HEK293 (cell line): ENCODE data around the gene ADAMTSL3.

Experiments used
- ZBTB8A ChIP-seq: fragments of 450-650 bp; formaldehyde crosslinking; IDR thresholded peaks from 2 replicates; pipeline ENCODE4 v1.5.1; 2016; ENCODE audit warnings: missing biosample characterization, missing genetic modification characterization
- ZFP37 ChIP-seq: fragments of 450-650 bp; formaldehyde crosslinking; IDR thresholded peaks from 2 replicates; pipeline ENCODE4 v1.5.1; 2016; ENCODE audit warnings: missing biosample characterization, missing genetic modification characterization
- ZNF132 ChIP-seq: fragments of 450-650 bp; formaldehyde crosslinking; IDR thresholded peaks from 2 replicates; pipeline ENCODE4 v1.5.1; 2017; ENCODE audit warnings: missing biosample characterization, missing genetic modification characterization, borderline replicate concordance
- ZNF133 ChIP-seq: fragments of 450-650 bp; formaldehyde crosslinking; IDR thresholded peaks from 2 replicates; pipeline ENCODE4 v1.5.1; 2016; ENCODE audit warnings: missing biosample characterization, missing genetic modification characterization
- ZNF2 ChIP-seq: fragments of 450-650 bp; formaldehyde crosslinking; IDR thresholded peaks from 2 replicates; pipeline ENCODE4 v1.5.1; 2016; ENCODE audit warnings: missing biosample characterization, missing genetic modification characterization
- ZNF560 ChIP-seq: fragments of 450-650 bp; formaldehyde crosslinking; IDR thresholded peaks from 2 replicates; pipeline ENCODE4 v1.5.1; 2017; ENCODE audit warnings: missing biosample characterization, missing genetic modification characterization, borderline replicate concordance
- ZNF747 ChIP-seq: fragments of 450-650 bp; formaldehyde crosslinking; IDR thresholded peaks from 2 replicates; pipeline ENCODE4 v1.5.1; 2016; ENCODE audit warnings: missing biosample characterization, missing genetic modification characterization
- TF ChIP-seq, protein P1 (sequence below): fragments of 450-650 bp; formaldehyde crosslinking; IDR thresholded peaks from 2 replicates; pipeline ENCODE4 v1.5.1; 2016; ENCODE audit warnings: missing biosample characterization, missing genetic modification characterization
- TF ChIP-seq, protein P2 (sequence below): fragments of 450-650 bp; formaldehyde crosslinking; IDR thresholded peaks from 2 replicates; pipeline ENCODE4 v1.5.1; 2016; ENCODE audit warnings: missing biosample characterization, missing genetic modification characterization
- TF ChIP-seq, protein P3 (sequence below): fragments of 450-650 bp; formaldehyde crosslinking; IDR thresholded peaks from 2 replicates; pipeline ENCODE4 v1.5.1; 2016; ENCODE audit warnings: missing biosample characterization, missing genetic modification characterization
- TF ChIP-seq, protein P4 (sequence below): fragments of 450-650 bp; formaldehyde crosslinking; IDR thresholded peaks from 2 replicates; pipeline ENCODE4 v1.5.1; 2017; ENCODE audit warnings: missing biosample characterization, missing genetic modification characterization

DNA sequence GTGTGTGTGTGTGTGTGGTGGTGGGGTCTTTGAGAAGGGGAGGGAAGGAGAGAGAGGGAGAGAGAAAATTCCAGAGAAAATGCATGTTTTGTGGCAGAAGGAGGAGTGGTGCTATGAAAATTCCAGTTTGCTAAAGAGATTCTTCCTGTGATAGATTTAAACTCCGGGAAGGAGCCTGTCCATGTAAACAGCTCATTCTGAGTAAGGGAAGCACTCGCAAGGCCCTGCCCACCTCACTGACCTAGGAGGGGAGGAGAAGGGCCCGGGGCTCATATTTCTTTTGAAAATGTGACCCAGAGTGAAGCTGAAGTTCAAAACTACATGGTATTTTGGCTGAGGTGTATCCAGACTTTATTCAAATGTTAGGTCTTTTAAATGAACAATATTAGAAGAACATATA is 41.3 kb downstream of the ADAMTSL3 start:
- TF ChIP-seq ZNF133 (no peak), ZNF560 (tag by site-specific recombination) (no peak), ZNF747 (tag by site-specific recombination) (no peak), ZFP37 (no peak), ZBTB8A (tag by site-specific recombination) (no peak), ZNF132 (tag by site-specific recombination) (no peak), ZNF2 (tag by site-specific recombination) (no peak)
- TF ChIP-seq, protein P1, sequence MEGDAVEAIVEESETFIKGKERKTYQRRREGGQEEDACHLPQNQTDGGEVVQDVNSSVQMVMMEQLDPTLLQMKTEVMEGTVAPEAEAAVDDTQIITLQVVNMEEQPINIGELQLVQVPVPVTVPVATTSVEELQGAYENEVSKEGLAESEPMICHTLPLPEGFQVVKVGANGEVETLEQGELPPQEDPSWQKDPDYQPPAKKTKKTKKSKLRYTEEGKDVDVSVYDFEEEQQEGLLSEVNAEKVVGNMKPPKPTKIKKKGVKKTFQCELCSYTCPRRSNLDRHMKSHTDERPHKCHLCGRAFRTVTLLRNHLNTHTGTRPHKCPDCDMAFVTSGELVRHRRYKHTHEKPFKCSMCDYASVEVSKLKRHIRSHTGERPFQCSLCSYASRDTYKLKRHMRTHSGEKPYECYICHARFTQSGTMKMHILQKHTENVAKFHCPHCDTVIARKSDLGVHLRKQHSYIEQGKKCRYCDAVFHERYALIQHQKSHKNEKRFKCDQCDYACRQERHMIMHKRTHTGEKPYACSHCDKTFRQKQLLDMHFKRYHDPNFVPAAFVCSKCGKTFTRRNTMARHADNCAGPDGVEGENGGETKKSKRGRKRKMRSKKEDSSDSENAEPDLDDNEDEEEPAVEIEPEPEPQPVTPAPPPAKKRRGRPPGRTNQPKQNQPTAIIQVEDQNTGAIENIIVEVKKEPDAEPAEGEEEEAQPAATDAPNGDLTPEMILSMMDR (tag by site-specific recombination), result no peak
- TF ChIP-seq, protein P2, sequence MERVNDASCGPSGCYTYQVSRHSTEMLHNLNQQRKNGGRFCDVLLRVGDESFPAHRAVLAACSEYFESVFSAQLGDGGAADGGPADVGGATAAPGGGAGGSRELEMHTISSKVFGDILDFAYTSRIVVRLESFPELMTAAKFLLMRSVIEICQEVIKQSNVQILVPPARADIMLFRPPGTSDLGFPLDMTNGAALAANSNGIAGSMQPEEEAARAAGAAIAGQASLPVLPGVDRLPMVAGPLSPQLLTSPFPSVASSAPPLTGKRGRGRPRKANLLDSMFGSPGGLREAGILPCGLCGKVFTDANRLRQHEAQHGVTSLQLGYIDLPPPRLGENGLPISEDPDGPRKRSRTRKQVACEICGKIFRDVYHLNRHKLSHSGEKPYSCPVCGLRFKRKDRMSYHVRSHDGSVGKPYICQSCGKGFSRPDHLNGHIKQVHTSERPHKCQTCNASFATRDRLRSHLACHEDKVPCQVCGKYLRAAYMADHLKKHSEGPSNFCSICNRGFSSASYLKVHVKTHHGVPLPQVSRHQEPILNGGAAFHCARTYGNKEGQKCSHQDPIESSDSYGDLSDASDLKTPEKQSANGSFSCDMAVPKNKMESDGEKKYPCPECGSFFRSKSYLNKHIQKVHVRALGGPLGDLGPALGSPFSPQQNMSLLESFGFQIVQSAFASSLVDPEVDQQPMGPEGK (tag by site-specific recombination), result no peak
- TF ChIP-seq, protein P3, sequence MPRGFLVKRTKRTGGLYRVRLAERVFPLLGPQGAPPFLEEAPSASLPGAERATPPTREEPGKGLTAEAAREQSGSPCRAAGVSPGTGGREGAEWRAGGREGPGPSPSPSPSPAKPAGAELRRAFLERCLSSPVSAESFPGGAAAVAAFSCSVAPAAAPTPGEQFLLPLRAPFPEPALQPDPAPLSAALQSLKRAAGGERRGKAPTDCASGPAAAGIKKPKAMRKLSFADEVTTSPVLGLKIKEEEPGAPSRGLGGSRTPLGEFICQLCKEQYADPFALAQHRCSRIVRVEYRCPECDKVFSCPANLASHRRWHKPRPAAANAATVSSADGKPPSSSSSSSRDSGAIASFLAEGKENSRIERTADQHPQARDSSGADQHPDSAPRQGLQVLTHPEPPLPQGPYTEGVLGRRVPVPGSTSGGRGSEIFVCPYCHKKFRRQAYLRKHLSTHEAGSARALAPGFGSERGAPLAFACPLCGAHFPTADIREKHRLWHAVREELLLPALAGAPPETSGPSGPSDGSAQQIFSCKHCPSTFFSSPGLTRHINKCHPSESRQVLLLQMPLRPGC (tag by site-specific recombination), result no peak
- TF ChIP-seq, protein P4, sequence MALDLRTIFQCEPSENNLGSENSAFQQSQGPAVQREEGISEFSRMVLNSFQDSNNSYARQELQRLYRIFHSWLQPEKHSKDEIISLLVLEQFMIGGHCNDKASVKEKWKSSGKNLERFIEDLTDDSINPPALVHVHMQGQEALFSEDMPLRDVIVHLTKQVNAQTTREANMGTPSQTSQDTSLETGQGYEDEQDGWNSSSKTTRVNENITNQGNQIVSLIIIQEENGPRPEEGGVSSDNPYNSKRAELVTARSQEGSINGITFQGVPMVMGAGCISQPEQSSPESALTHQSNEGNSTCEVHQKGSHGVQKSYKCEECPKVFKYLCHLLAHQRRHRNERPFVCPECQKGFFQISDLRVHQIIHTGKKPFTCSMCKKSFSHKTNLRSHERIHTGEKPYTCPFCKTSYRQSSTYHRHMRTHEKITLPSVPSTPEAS (tag by site-specific recombination), result no peak
